ENCODE data around the gene WDR93. TPM values are rescaled to one million over a fixed set of nuclear protein-coding genes. Genes with fewer than 3 reads are reported as not detected.

The WDR93 gene
- total RNA-seq, 1 experiment from 2014 or later = 0.35 TPM

GRCh38 chr15:89790206-89790605 is 99.6 kb downstream of the WDR93 start:
- no peak for DNase-seq (ENCODE audit: low spot score)

GRCh38 chr15:89790661-89791060 is 100.0 kb downstream of the WDR93 start:
- DNase-seq (ENCODE audit: low spot score) = no peak

- no peak for DNase-seq (ENCODE audit: low spot score)
Measured at GRCh38 chr15:89792106-89792805, 101.6 kb downstream of the WDR93 start.

Other genes starting within 250 kb of the WDR93 start
- not detected in 2 replicates for gene RHCG, start 194.2 kb upstream of the WDR93 start, total RNA-seq (2014; rRNA removed; shearing (Covaris generic))
- gene TICRR, start 115.3 kb upstream of the WDR93 start, total RNA-seq (2014; rRNA removed; shearing (Covaris generic)) = 5.1 and 5.3 TPM in 2 replicates
- 3.3 and 3.6 TPM in 2 replicates for gene KIF7, start 35.3 kb upstream of the WDR93 start, total RNA-seq (2014; rRNA removed; shearing (Covaris generic))
- gene PLIN1, start 11.4 kb upstream of the WDR93 start, total RNA-seq (2014; rRNA removed; shearing (Covaris generic)) = 0.04 and 0.19 TPM in 2 replicates
- 7.2 and 13.3 TPM in 2 replicates for gene PEX11A, start 57 bp upstream of the WDR93 start, total RNA-seq (2014; rRNA removed; shearing (Covaris generic))
- gene MESP1, start 60.4 kb downstream of the WDR93 start, total RNA-seq (2014; rRNA removed; shearing (Covaris generic)) = 0.47 TPM in 1 of 2 replicates, not detected in the other
- gene MESP2, start 85.5 kb downstream of the WDR93 start, total RNA-seq (2014; rRNA removed; shearing (Covaris generic)) = not detected in 2 replicates
- gene ANPEP, start 124.0 kb downstream of the WDR93 start, total RNA-seq (2014; rRNA removed; shearing (Covaris generic)) = 3.5 and 4.7 TPM in 2 replicates
- 60.9 and 81.4 TPM in 2 replicates for gene AP3S2, start 203.2 kb downstream of the WDR93 start, total RNA-seq (2014; rRNA removed; shearing (Covaris generic))
- 3.4 and 5.1 TPM in 2 replicates for gene ARPIN, start 222.1 kb downstream of the WDR93 start, total RNA-seq (2014; rRNA removed; shearing (Covaris generic))